ENCODE data around the gene LTBP4. TPM values are rescaled to one million over a fixed set of nuclear protein-coding genes. Genes with fewer than 3 reads are reported as not detected.

The LTBP4 gene
- total RNA-seq, 1 donor from 2014 or later = 430 TPM

GRCh38 chr19:40667602-40668001 lies 66.4 kb downstream of the LTBP4 start:
- H3K9me3 ChIP-seq = no peaks in the 10 kb centered on the region
- no peaks in the 10 kb centered on the region for H3K27me3 ChIP-seq
- H3K27ac ChIP-seq = no peak overlapping the region
- peaks cover 7% of the 10 kb centered on the region for H3K4me1 ChIP-seq
- no peak for ATAC-seq
- peaks cover 42% of the 10 kb centered on the region for H3K36me3 ChIP-seq
- intact Hi-C loops (cut with DNase I) = no loop called here
- DNase-seq = no peak
- TF ChIP-seq, protein P1, sequence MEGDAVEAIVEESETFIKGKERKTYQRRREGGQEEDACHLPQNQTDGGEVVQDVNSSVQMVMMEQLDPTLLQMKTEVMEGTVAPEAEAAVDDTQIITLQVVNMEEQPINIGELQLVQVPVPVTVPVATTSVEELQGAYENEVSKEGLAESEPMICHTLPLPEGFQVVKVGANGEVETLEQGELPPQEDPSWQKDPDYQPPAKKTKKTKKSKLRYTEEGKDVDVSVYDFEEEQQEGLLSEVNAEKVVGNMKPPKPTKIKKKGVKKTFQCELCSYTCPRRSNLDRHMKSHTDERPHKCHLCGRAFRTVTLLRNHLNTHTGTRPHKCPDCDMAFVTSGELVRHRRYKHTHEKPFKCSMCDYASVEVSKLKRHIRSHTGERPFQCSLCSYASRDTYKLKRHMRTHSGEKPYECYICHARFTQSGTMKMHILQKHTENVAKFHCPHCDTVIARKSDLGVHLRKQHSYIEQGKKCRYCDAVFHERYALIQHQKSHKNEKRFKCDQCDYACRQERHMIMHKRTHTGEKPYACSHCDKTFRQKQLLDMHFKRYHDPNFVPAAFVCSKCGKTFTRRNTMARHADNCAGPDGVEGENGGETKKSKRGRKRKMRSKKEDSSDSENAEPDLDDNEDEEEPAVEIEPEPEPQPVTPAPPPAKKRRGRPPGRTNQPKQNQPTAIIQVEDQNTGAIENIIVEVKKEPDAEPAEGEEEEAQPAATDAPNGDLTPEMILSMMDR (IDR thresholded peaks at IDR 0.05) = no peak
- no peak overlapping the region for H3K4me3 ChIP-seq

- H3K9me3 ChIP-seq = no peaks in the 10 kb centered on the region
- TF ChIP-seq, protein P1 (IDR thresholded peaks at IDR 0.05) = no peak
- H3K27ac ChIP-seq = no peak overlapping the region
- H3K27me3 ChIP-seq = no peaks in the 10 kb centered on the region
- no peaks in the 10 kb centered on the region for H3K4me1 ChIP-seq
- ATAC-seq = no peak
- intact Hi-C loops (cut with DNase I) = no loop called here
- H3K4me3 ChIP-seq = no peak overlapping the region
- no peak for DNase-seq
- H3K36me3 ChIP-seq = peaks cover 56% of the 10 kb centered on the region
Measured at GRCh38 chr19:40668991-40669614, 67.9 kb downstream of the LTBP4 start.

DNA sequence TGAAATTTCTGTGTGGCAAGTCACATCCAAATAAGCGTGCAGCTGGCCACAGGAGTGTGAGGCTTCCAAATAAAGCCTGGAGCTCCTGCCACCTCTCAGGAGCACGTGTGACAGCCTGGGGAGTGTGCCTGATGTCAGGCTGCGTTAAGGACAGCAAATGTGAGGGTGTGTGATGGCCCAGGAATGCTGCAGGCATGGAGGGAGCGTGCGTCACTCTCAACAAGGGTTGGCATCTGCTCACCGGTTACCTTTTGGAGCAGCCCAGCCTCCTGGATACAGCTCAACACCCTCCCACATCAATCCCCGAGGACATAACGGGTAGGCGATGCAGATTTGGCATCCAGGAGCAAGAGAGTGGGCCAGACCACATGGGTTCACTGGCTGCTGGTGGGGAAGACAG lies 70.2 kb downstream of the LTBP4 start:
- H3K9me3 ChIP-seq = no peaks in the 10 kb centered on the region
- TF ChIP-seq, protein P1 (IDR thresholded peaks at IDR 0.05) = no peak
- no peak overlapping the region for H3K4me3 ChIP-seq

GRCh38 chr19:40672038-40672437 lies 70.9 kb downstream of the LTBP4 start:
- TF ChIP-seq, protein P1 (IDR thresholded peaks at IDR 0.05) = no peak
- intact Hi-C loops (cut with DNase I) = no loop called here
- DNase-seq (no peak), ATAC-seq (no peak)
- no peaks in the 10 kb centered on the region for H3K9me3 ChIP-seq
- no peaks in the 10 kb centered on the region for H3K27me3 ChIP-seq
- no peak overlapping the region for H3K4me3 ChIP-seq
- peaks cover 82% of the 10 kb centered on the region for H3K36me3 ChIP-seq
- no peak overlapping the region for H3K27ac ChIP-seq
- H3K4me1 ChIP-seq = no peaks in the 10 kb centered on the region

More for the DNA sequence above, 70.2 kb downstream of the LTBP4 start:
- intact Hi-C loops (cut with DNase I) = no loop called here
- peaks cover 76% of the 10 kb centered on the region for H3K36me3 ChIP-seq
- H3K4me1 ChIP-seq = no peaks in the 10 kb centered on the region
- ATAC-seq (no peak), DNase-seq (no peak)
- H3K27me3 ChIP-seq = no peaks in the 10 kb centered on the region
- no peak overlapping the region for H3K27ac ChIP-seq

- ATAC-seq (no peak), DNase-seq (no peak)
- H3K27ac ChIP-seq = no peak overlapping the region
- no peak overlapping the region for H3K4me3 ChIP-seq
- no peaks in the 10 kb centered on the region for H3K9me3 ChIP-seq
- TF ChIP-seq, protein P1 (IDR thresholded peaks at IDR 0.05) = no peak
- intact Hi-C loops (cut with DNase I) = no loop called here
- H3K36me3 ChIP-seq = peaks cover 89% of the 10 kb centered on the region
- H3K27me3 ChIP-seq = no peaks in the 10 kb centered on the region
- H3K4me1 ChIP-seq = no peaks in the 10 kb centered on the region
Measured at GRCh38 chr19:40672573-40673299, 71.6 kb downstream of the LTBP4 start.
